Duodenal mucosa (tissue), 2 donors: Measurements from ENCODE around the gene SERPIND1.

Experiments
- H3K27ac ChIP-seq: one replicate; pipeline ENCODE4 v1.7.0; 2013; ENCODE audit warnings: low read depth, low read length
- H3K27me3 ChIP-seq, 2 donors: one replicate each; pipeline ENCODE4 v1.7.0; 2013; ENCODE audit warnings: low read length in 2 of 2, control low read depth in 1 of 2; ENCODE audit not compliant: insufficient read depth in 2 of 2, control insufficient read depth in 1 of 2
- H3K36me3 ChIP-seq, 2 donors: one replicate each; pipeline ENCODE4 v1.7.0; 2013; ENCODE audit warnings: low read length in 2 of 2, control low read depth in 1 of 2; ENCODE audit not compliant: insufficient read depth in 2 of 2, control insufficient read depth in 1 of 2
- H3K4me1 ChIP-seq, 2 donors: one replicate each; pipeline ENCODE4 v1.7.0; 2013; ENCODE audit warnings: low read length in 2 of 2, control low read depth in 1 of 2; ENCODE audit not compliant: insufficient read depth in 2 of 2, control insufficient read depth in 1 of 2
- H3K4me3 ChIP-seq, 2 donors: one replicate each; pipeline ENCODE4 v1.7.0; 2013; ENCODE audit warnings: low read length in 2 of 2, low read depth in 1 of 2
- H3K9ac ChIP-seq, 2 donors: one replicate each; pipeline ENCODE4 v1.7.0; 2013; ENCODE audit warnings: low read length in 2 of 2, low read depth in 1 of 2
- H3K9me3 ChIP-seq, 2 donors: one replicate each; pipeline ENCODE4 v1.7.0; 2013; ENCODE audit warnings: low read length in 2 of 2, control low read depth in 1 of 2; ENCODE audit not compliant: control insufficient read depth in 1 of 2

Gene SERPIND1

GRCh38 chr22:20747223-20747622 is 26.7 kb upstream of the SERPIND1 start:
- H3K27me3 ChIP-seq: no peaks in the 10 kb centered on the region
- no peaks in the 10 kb centered on the region for H3K9me3 ChIP-seq
- no peak overlapping the region for H3K9ac ChIP-seq
- no peak overlapping the region for H3K27ac ChIP-seq
- peaks cover 0 to 15% of the 10 kb centered on the region in 2 donors for H3K4me1 ChIP-seq
- no peak overlapping the region for H3K4me3 ChIP-seq
- H3K36me3 ChIP-seq: peaks cover 46 to 74% of the 10 kb centered on the region in 2 donors

- Histone ChIP-seq H3K9ac (no peak overlapping the region), H3K27ac (no peak overlapping the region), H3K9me3 (no peaks in the 10 kb centered on the region), H3K27me3 (no peaks in the 10 kb centered on the region), H3K4me1 (peaks cover 0 to 15% of the 10 kb centered on the region in 2 donors), H3K4me3 (no peak overlapping the region), H3K36me3 (peaks cover 42 to 78% of the 10 kb centered on the region in 2 donors)
Measured at GRCh38 chr22:20748082-20748481, 25.8 kb upstream of the SERPIND1 start.

- Histone ChIP-seq H3K27ac (no peak overlapping the region), H3K4me1 (peaks cover 0 to 15% of the 10 kb centered on the region in 2 donors), H3K4me3 (no peak overlapping the region), H3K27me3 (no peaks in the 10 kb centered on the region), H3K36me3 (peaks cover 42 to 76% of the 10 kb centered on the region in 2 donors), H3K9ac (no peak overlapping the region), H3K9me3 (no peaks in the 10 kb centered on the region)
Measured at GRCh38 chr22:20748731-20749428, 25.0 kb upstream of the SERPIND1 start.

- peaks cover 36 to 73% of the 10 kb centered on the region in 2 donors for H3K36me3 ChIP-seq
- H3K27ac ChIP-seq: no peak overlapping the region
- peaks cover 0 to 15% of the 10 kb centered on the region in 2 donors for H3K4me1 ChIP-seq
- H3K9me3 ChIP-seq: no peaks in the 10 kb centered on the region
- no peaks in the 10 kb centered on the region for H3K27me3 ChIP-seq
- H3K4me3 ChIP-seq: no peak overlapping the region
- no peak overlapping the region for H3K9ac ChIP-seq
Measured at GRCh38 chr22:20749453-20749852, 24.5 kb upstream of the SERPIND1 start.

- Histone ChIP-seq H3K4me3 (no peak overlapping the region), H3K9ac (no peak overlapping the region), H3K27ac (no peak overlapping the region), H3K27me3 (no peaks in the 10 kb centered on the region), H3K36me3 (peaks cover 30 to 62% of the 10 kb centered on the region in 2 donors), H3K9me3 (no peaks in the 10 kb centered on the region), H3K4me1 (peaks cover 0 to 15% of the 10 kb centered on the region in 2 donors)
Measured at GRCh38 chr22:20750461-20751184, 23.3 kb upstream of the SERPIND1 start.

- Histone ChIP-seq H3K9ac (no peak overlapping the region), H3K27me3 (no peaks in the 10 kb centered on the region), H3K9me3 (no peaks in the 10 kb centered on the region), H3K36me3 (peaks cover 30 to 60% of the 10 kb centered on the region in 2 donors), H3K27ac (no peak overlapping the region), H3K4me1 (peaks cover 0 to 15% of the 10 kb centered on the region in 2 donors), H3K4me3 (no peak overlapping the region)
Measured at GRCh38 chr22:20751185-20751851, 22.6 kb upstream of the SERPIND1 start.

- Histone ChIP-seq H3K27ac (no peak overlapping the region), H3K9me3 (no peaks in the 10 kb centered on the region), H3K4me1 (peaks cover 0 to 15% of the 10 kb centered on the region in 2 donors), H3K4me3 (no peak overlapping the region), H3K36me3 (peaks cover 26 to 51% of the 10 kb centered on the region in 2 donors), H3K27me3 (no peaks in the 10 kb centered on the region), H3K9ac (no peak overlapping the region)
Measured at GRCh38 chr22:20752104-20752741, 21.7 kb upstream of the SERPIND1 start.

GRCh38 chr22:20752873-20753272 is 21.0 kb upstream of the SERPIND1 start:
- H3K36me3 ChIP-seq: peaks cover 28 to 46% of the 10 kb centered on the region in 2 donors

GRCh38 chr22:20756846-20757245 is 17.1 kb upstream of the SERPIND1 start:
- Histone ChIP-seq H3K4me3 (no peak overlapping the region), H3K27ac (no peak overlapping the region), H3K4me1 (no peaks in the 10 kb centered on the region), H3K9me3 (no peaks in the 10 kb centered on the region), H3K36me3 (peaks cover 21 to 38% of the 10 kb centered on the region in 2 donors), H3K27me3 (no peaks in the 10 kb centered on the region), H3K9ac (no peak overlapping the region)

More at GRCh38 chr22:20752873-20753272, 21.0 kb upstream of the SERPIND1 start:
- Histone ChIP-seq H3K27me3 (no peaks in the 10 kb centered on the region), H3K27ac (no peak overlapping the region), H3K9me3 (no peaks in the 10 kb centered on the region), H3K4me3 (no peak overlapping the region), H3K9ac (no peak overlapping the region), H3K4me1 (peaks cover 0 to 15% of the 10 kb centered on the region in 2 donors)
